ENCODE data around the gene RPUSD2. TPM values are rescaled to one million over a fixed set of nuclear protein-coding genes. Genes with fewer than 3 reads are reported as not detected.

Gene RPUSD2
- polyA plus RNA-seq, 1 of the 3 experiments (the other 2 are of a cell fraction) = 10.8 TPM

DNA sequence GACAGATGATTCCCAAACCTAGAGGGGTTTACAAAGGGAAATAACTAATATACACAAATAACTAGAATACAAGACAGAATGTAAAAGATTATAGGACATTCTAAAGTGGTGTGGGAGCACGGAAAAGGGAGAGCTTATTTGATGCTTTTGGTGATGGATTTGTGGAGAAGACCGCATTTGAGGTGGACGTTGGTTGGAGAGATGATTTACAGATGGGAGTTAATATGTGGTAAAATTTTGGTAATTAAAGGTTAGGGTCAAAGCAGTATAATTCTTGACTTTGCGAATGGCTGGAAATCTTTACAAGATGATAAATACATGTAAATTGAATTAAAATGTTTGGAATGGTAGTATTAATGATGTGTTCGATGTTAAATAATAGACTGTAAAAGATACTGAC lies 26.1 kb downstream of the RPUSD2 start (continued):
- TF ChIP-seq, protein P1, sequence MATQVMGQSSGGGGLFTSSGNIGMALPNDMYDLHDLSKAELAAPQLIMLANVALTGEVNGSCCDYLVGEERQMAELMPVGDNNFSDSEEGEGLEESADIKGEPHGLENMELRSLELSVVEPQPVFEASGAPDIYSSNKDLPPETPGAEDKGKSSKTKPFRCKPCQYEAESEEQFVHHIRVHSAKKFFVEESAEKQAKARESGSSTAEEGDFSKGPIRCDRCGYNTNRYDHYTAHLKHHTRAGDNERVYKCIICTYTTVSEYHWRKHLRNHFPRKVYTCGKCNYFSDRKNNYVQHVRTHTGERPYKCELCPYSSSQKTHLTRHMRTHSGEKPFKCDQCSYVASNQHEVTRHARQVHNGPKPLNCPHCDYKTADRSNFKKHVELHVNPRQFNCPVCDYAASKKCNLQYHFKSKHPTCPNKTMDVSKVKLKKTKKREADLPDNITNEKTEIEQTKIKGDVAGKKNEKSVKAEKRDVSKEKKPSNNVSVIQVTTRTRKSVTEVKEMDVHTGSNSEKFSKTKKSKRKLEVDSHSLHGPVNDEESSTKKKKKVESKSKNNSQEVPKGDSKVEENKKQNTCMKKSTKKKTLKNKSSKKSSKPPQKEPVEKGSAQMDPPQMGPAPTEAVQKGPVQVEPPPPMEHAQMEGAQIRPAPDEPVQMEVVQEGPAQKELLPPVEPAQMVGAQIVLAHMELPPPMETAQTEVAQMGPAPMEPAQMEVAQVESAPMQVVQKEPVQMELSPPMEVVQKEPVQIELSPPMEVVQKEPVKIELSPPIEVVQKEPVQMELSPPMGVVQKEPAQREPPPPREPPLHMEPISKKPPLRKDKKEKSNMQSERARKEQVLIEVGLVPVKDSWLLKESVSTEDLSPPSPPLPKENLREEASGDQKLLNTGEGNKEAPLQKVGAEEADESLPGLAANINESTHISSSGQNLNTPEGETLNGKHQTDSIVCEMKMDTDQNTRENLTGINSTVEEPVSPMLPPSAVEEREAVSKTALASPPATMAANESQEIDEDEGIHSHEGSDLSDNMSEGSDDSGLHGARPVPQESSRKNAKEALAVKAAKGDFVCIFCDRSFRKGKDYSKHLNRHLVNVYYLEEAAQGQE (IDR thresholded peaks at IDR 0.05; ENCODE audit: low read depth, low read length) = no peak
- TF ChIP-seq GABPA (IDR thresholded peaks at IDR 0.05; ENCODE audit: low read depth) (no peak), YY1 (IDR thresholded peaks at IDR 0.05; ENCODE audit: low read depth) (no peak)

DNA sequence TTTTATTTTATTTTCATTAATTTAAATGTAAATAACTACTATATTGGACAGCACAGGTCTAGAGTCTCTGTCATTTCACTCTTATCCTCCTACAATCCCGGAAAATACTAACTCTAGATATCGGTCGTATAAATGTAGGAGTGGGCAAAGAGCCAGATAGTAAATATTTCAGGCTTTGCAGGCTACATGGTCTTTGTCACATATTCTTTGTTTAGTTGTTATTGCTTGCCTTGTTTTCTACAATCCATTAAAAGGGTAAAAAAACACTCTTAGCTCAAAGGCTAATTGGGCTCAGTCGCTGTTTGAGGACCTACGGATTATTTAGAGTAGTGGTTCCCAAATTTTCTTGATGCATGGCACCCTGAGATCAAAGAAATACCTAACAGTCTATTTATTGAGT lies 26.7 kb downstream of the RPUSD2 start:
- no peak for DNase-seq
- no peaks in the 10 kb centered on the region for H3K4me1 ChIP-seq (ENCODE audit: control insufficient read depth in 1 of 2, insufficient read depth in 2 of 2, low read depth in 1 of 2, low read length in 1 of 2)
- H3K27ac ChIP-seq (ENCODE audit: low read depth in 2 of 2, low read length in 1 of 2) = no peak overlapping the region
- H2AFZ ChIP-seq (ENCODE audit: low read depth) = peak overlapping the region; percentile 95
- peak overlapping the region; percentile 73 for H3K4me2 ChIP-seq
- peak overlapping the region; percentile 70 to 89; a peak in 3 of 4 replicates for H3K4me3 ChIP-seq (ENCODE audit: low read depth in 2 of 2, low read length in 1 of 2)
- H3K9me2 ChIP-seq = no peaks in the 10 kb centered on the region
- no peaks in the 10 kb centered on the region for H4K20me1 ChIP-seq (ENCODE audit: insufficient read depth)
- H3K9me3 ChIP-seq = no peaks in the 10 kb centered on the region
- ChIA-PET CTCF (interaction anchor here (1.1 kb wide), 1 partner anchor 67 kb away, joined by 3 read pairs; no protein-coding TSS in a partner anchor), POLR2A (no interaction called here)
- no peak overlapping the region for H3K9ac ChIP-seq
- peaks cover 64% of the 10 kb centered on the region for H3K79me2 ChIP-seq (ENCODE audit: insufficient read depth)
- TF ChIP-seq FOXJ3 (CRISPR knock-in tag; IDR thresholded peaks at IDR 0.05) = no peak
- no peak for TF ChIP-seq NRF1 (IDR thresholded peaks at IDR 0.05; ENCODE audit: low read depth, low read length)
- TF ChIP-seq TAF1 (IDR thresholded peaks at IDR 0.05; ENCODE audit: borderline replicate concordance, low read depth, low read length) = no peak
- no peak for TF ChIP-seq MEF2A (IDR thresholded peaks at IDR 0.05; ENCODE audit: borderline replicate concordance, low read depth)
- no peak for TF ChIP-seq RXRA (IDR thresholded peaks at IDR 0.05; ENCODE audit: borderline replicate concordance, low read depth)
- TF ChIP-seq GATA2 (CRISPR knock-in tag; IDR thresholded peaks at IDR 0.05) = no peak
- no peak for TF ChIP-seq FOXM1 (IDR thresholded peaks at IDR 0.05; ENCODE audit: low read depth)
- TF ChIP-seq ELF1 (IDR thresholded peaks at IDR 0.05) = no peak
- TF ChIP-seq, protein P2, sequence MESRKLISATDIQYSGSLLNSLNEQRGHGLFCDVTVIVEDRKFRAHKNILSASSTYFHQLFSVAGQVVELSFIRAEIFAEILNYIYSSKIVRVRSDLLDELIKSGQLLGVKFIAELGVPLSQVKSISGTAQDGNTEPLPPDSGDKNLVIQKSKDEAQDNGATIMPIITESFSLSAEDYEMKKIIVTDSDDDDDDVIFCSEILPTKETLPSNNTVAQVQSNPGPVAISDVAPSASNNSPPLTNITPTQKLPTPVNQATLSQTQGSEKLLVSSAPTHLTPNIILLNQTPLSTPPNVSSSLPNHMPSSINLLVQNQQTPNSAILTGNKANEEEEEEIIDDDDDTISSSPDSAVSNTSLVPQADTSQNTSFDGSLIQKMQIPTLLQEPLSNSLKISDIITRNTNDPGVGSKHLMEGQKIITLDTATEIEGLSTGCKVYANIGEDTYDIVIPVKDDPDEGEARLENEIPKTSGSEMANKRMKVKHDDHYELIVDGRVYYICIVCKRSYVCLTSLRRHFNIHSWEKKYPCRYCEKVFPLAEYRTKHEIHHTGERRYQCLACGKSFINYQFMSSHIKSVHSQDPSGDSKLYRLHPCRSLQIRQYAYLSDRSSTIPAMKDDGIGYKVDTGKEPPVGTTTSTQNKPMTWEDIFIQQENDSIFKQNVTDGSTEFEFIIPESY (IDR thresholded peaks at IDR 0.05; ENCODE audit: borderline replicate concordance, low read depth) = no peak
- TF ChIP-seq, protein P1 (IDR thresholded peaks at IDR 0.05; ENCODE audit: low read depth, low read length) = no peak
- TF ChIP-seq, protein P3, sequence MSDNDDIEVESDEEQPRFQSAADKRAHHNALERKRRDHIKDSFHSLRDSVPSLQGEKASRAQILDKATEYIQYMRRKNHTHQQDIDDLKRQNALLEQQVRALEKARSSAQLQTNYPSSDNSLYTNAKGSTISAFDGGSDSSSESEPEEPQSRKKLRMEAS (IDR thresholded peaks at IDR 0.05; ENCODE audit: low read depth) = no peak
- no peak for TF ChIP-seq RCOR1 (IDR thresholded peaks at IDR 0.05; ENCODE audit: low read length)
- TF ChIP-seq, protein P4, sequence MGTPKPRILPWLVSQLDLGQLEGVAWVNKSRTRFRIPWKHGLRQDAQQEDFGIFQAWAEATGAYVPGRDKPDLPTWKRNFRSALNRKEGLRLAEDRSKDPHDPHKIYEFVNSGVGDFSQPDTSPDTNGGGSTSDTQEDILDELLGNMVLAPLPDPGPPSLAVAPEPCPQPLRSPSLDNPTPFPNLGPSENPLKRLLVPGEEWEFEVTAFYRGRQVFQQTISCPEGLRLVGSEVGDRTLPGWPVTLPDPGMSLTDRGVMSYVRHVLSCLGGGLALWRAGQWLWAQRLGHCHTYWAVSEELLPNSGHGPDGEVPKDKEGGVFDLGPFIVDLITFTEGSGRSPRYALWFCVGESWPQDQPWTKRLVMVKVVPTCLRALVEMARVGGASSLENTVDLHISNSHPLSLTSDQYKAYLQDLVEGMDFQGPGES (IDR thresholded peaks at IDR 0.05; ENCODE audit: low read depth, low read length) = no peak
- TF ChIP-seq MXI1 (IDR thresholded peaks at IDR 0.05; ENCODE audit: low read depth, low read length) = no peak
- TF ChIP-seq FOSL2 (IDR thresholded peaks at IDR 0.05; ENCODE audit: borderline replicate concordance, low read depth) = no peak
- TF ChIP-seq CHD2 (IDR thresholded peaks at IDR 0.05; ENCODE audit: low read length, partially characterized antibody) = no peak
- no peak for TF ChIP-seq TEAD4 (IDR thresholded peaks at IDR 0.05; ENCODE audit: borderline replicate concordance, insufficient read depth)
- no peak for TF ChIP-seq SMC3 (IDR thresholded peaks at IDR 0.05; ENCODE audit: low read depth, low read length)
- H3K27me3 ChIP-seq (ENCODE audit: insufficient read depth) = no peaks in the 10 kb centered on the region
- H3F3A ChIP-seq (replicated peaks; ENCODE audit: insufficient read depth) = no peaks in the 10 kb centered on the region
- WGBS (ENCODE audit: low lambda C conversion rate) = 51% methylated on average over 5 of the region's 5 CpGs
- H3K36me3 ChIP-seq (replicated peaks in 1 of 2; ENCODE audit: control insufficient read depth in 1 of 2, insufficient read depth in 2 of 2, low read length in 1 of 2) = no peaks in the 10 kb centered on the region

Data from SK-N-SH (cell line).